HG03196 (cell line): ENCODE measurements around the gene WDR27.
"Not testable (repeated sequence)": the region's sequence is repeated elsewhere in the genome, so short reads cannot be mapped to it uniquely, and the experiment has no call there.

Experiments used
- ATAC-seq: cut with Tn5 transposase; IDR thresholded peaks from one replicate; pipeline ENCODE4 v1.9.1; 2021; ENCODE audit not compliant: unreplicated experiment

Gene WDR27

DNA sequence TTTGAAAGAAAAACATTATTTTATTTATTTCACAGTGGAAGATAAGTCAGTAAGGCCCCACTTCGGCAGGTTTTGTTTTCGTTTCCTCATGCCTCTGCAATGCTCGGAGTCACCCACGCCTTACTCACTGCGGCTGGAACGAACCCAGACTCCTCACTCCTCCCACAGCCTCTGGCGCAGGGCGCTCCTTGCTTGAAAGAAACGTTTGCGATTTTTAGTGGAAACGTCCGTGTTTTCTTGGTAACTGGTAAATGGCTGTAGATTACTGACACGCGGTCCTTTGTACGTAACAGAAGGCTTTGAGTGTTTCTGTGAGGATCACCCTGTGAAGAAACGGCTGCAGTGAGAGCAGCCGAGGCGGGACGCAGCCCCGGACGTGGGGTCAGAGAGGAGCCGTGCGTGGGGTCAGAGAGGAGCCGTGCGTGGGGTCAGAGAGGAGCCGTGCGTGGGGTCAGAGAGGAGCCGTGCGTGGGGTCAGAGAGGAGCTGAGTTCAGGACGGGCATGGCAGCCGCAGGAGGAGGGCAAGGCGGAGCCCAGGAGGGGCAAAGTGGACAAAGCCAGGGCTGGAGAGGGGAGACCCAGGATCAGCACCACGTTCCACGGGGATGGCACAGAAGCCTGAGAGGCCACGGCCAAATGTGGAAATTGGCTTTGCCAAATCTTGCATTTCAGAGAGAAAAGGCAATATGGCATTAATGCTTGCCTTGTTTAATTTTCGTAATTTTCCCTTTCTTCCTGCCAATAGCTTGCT lies 249.5 kb downstream of the WDR27 start:
- ATAC-seq = no peak

DNA sequence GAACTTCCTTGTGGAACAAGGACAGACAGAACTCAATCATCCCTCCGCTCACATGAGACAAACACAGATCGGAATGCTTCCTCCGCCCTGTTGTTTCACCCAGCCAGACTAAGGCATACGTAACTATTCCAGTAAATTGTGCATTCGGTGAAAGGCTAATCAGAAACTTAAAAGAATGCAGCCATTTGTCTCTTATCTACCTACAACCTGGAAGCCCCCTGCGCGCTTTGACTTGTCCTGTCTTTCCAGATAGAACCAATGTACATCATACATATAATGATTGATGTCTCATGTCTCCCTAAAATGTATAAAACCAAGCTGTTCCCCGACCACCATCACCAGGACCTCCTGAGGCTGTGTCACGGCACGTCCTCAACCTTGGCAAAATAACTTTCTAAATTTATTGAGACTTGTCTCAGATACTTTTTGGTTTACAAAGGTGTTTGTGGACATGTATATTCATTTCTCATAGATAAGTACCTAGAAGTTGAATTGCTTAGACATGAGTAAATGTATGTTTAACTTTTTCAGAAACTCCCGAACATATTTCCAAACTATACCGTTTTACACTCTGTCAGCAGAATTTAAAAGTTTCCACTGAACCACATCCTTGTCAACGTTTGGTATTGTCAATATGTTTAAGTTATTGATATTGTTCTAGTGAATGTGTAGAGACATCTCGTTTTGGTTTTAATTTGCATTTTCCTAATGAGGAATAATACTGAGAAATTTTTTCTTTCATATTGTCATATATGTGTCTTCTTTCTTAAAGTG lies 250.6 kb downstream of the WDR27 start:
- ATAC-seq = no peak

- ATAC-seq = no peak
Measured at GRCh38 chr6:169450097-169450496, 251.7 kb downstream of the WDR27 start.

DNA sequence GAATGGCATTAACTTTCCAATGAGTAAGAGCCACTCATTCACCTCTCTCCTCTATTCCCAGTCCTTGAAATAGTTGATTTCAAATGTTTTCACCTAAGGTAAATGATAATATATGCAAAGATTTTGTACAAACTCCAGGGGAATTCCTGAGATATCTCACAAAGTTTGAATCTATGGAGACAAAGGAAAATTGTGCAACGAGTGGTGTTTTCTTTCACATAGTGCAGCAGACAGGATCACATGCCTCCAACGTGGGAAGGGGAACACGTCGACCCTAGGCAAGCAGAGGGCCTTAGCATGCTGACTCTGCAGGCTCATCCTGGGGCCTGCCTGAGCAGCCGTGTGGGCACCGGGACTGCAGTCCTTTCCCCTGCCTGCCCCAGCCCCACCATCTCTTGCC lies 252.6 kb downstream of the WDR27 start:
- no peak for ATAC-seq

DNA sequence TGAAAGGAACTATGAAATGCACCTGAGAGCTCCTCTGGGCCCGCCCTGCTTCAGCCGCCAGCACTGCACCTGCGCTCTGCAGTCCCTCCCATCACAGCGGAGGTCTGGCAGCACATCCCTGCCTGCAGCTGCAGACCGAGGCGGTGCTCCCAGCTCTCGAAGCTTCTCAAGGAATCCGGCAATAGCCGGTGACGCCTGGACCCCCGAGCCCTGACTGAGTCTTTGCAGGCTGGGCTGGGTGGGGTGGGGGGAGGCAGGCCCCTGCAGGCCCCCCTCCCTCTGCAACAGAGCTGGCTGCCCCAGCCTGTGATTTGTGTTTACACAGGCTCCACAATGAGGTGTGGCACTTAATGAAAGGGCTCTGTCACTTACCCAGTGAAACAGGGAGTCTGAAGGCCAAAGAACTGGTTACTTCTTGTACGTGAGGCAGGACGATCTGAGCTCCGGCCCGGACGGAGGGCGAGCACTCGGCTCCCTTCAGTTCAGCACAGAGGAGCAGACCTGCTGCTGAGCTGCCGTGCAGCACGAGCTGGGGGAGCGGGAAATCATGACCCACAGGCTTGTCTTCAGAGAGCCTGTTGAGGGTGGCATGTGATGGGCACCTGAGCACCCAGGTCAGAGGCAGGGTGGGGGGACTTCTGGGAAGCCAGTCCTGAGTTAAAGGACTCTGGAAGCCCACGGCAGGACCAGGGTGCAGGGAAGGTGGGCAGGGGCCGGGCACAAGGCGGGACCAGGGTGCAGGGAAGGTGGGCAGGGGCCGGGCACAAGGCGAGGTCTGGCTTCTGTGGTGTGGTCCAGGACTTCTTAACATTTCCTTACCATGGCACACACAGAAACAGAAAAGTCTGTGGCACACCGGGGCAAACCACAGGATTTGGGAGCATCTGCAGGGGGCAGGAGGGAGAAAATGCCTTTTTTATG lies 255.9 kb downstream of the WDR27 start:
- ATAC-seq = no peak

DNA sequence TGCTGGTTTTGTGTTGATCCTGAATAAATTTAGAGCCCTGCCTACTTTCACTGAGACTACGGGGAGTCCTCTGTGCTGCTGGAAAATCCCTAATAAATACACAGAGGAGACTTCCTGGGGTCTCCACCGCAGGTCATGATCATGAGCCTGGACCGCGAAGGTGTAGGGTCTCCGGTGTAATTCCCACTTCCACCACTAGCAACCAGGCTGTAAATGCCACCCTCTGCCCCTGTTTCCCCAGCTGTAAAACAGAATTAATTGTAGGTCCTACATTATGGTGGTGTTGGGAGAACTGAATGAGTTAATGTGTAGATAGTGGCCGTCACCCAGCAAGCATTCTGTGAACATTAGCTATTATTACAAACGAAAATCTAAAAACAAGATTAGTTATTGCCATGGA lies 256.6 kb downstream of the WDR27 start:
- no peak for ATAC-seq

GRCh38 chr6:169441292-169441691 lies 260.5 kb downstream of the WDR27 start:
- ATAC-seq = no peak

GRCh38 chr6:169439710-169440109 lies 262.1 kb downstream of the WDR27 start:
- ATAC-seq = no peak

- ATAC-seq = not testable (repeated sequence)
Measured at GRCh38 chr6:169434554-169434953, 267.3 kb downstream of the WDR27 start.

GRCh38 chr6:169429001-169429400 lies 272.8 kb downstream of the WDR27 start:
- ATAC-seq = no peak

DNA sequence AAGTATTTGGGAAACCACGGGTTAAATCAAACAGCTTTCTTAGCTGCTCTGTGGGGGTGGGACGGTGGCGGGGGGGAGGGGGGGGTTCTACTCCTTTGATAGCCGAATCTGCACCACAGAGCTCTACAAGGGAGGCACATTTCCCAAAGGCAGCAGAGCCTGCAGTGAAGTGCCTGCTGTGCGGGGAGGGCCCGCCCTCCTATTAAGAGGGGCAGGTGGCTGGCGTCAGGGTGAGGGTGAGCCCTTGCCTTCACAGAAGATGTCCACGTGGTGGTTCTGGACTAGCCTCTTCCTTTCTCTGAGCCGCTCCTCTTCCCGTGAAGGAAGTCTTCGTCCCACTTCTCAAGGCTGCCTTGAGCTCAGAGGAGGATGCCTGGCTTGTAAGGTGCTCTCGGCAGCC lies 273.3 kb downstream of the WDR27 start:
- no peak for ATAC-seq

DNA sequence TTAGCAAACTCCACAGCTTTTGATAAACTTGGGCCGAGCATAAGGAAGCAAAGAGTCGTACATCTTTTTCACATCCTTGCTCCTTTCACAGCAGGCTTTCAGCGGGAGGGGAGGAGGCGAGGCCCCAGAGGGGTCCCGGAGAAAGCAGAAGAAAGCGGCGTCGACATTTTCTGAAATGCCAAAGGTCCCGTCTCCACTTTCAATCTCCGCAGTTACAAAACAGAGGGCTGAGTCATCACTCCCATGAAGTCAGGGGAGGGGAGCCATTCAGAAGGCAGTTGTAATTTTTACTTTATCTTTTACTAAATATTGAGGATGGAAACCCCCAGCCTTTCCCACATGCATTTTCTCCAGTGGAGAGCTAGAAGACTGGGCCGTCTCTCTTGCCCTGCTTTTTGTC lies 274.0 kb downstream of the WDR27 start:
- no peak for ATAC-seq

DNA sequence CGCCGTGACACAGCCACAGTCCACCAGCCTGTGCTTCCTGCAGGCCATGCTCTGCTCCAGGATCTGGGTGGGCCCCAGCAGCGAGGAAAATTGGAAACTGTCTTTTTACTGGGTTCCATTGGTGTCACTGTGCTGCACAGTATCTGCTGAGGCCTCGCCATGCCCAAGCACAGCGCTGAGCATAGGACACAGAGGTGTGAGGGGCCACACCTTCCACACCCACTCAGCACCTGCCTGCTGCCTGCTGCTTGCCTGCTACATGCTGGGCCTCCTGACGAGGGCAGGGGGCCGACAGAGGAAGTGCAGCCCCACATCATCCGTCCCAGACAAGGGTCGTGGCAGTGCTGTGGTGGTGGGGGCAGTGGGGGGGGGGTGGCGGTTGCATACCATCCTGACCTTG lies 275.2 kb downstream of the WDR27 start:
- ATAC-seq = no peak

- ATAC-seq = no peak
Measured at GRCh38 chr6:169425628-169426370, 276.0 kb downstream of the WDR27 start.

DNA sequence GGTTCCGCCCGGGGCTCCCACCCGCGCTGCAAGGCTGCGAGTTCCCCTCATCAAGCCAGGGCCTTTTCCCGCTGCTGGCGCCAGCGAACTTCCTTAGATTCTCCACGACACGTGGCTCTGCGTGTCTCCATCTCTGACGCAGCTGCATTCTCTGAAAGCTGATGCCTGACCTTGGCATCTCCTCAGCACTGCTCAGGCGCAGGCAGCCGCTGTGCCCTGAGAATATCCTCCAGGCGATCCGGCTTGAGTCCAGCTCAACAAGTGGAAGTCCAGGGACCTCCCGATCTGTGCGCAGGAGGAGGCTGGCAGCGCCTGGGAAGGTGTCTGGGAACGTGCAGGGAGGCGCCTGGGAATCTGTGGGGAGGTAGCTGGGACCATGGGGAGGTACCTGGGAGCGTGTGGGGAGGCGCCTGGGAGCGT lies 277.0 kb downstream of the WDR27 start:
- no peak for ATAC-seq

DNA sequence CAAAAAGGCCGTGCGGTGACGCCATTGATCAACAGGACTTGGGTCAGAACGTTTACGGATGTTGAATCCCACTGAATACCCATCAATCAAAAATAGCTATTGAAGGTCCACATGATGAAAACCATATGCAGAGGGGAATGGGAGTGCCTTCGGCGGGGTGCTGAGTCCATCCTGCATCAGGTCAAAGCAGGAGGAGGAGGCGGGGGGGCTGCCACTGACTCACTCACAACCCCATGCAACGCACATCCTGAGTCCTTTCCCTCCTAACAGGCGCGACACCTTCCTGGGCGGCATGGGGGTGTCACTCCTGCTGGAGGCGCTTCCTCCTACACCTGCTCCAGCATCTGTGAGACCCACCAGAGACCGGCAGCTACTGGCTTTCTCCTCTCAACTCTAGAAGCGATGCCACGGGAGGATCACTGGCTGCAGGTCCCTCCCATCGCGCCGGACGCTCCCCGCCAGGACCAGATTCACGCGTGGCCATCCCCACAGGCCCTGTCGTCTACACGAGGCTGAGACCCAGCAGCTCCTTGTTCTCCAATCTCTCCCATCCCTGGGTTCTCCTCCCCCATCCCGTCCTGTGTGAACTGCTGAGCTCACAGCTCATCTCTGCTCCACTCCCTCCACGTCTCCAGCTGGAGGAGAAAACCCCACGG lies 277.6 kb downstream of the WDR27 start:
- ATAC-seq = no peak

GRCh38 chr6:169421586-169422264 lies 280.1 kb downstream of the WDR27 start:
- ATAC-seq = no peak

DNA sequence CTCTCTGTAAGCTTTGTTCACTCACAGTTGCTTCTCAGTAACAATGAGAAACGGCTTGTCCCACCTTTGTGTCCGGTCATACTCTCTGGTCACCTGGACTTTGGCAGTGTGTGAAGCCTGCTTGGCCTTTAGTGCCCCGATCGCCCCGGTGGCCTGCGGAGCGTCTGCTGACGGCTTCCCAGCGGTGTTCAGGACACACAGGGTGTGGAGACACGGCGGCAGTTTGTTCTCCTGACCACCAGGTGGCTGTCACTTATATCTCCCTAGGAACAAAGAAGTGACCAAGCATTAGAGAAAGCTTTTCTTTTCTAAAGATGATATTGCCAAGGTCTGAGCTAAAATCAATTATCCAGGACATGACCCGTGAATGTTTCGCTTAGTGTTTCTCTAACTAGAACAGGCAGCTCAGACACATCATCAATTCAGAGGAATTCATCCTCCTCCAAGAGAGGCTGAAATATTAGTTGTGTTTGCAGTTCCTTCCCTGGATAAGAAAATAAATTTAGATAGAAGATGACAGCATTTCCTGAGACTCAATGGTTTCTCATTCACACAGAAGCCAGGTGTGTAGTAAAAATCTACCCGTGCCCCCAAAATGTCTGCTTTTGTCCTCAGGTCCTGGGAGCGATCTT lies 280.8 kb downstream of the WDR27 start:
- no peak for ATAC-seq

GRCh38 chr6:169417101-169417500 lies 284.7 kb downstream of the WDR27 start:
- ATAC-seq = no peak
